ENCODE measurements around the gene ENOX1.

ENOX1 gene

GRCh38 chr13:43664700-43665191 lies 122.0 kb downstream of the ENOX1 start:
- DNase-seq, result no peak

GRCh38 chr13:43663474-43664090 lies 123.2 kb downstream of the ENOX1 start:
- DNase-seq, result no peak

- DNase-seq, result no peak
Measured at GRCh38 chr13:43662976-43663375, 123.8 kb downstream of the ENOX1 start.

- no peak for DNase-seq
Measured at GRCh38 chr13:43661161-43661830, 125.5 kb downstream of the ENOX1 start.

GRCh38 chr13:43657485-43657884 lies 129.3 kb downstream of the ENOX1 start:
- DNase-seq, result no peak

GRCh38 chr13:43653980-43654379 lies 132.8 kb downstream of the ENOX1 start:
- no peak for DNase-seq

- no peak for DNase-seq
Measured at GRCh38 chr13:43653395-43653794, 133.4 kb downstream of the ENOX1 start.

- no peak for DNase-seq
Measured at GRCh38 chr13:43652760-43653159, 134.0 kb downstream of the ENOX1 start.

GRCh38 chr13:43650882-43651281 lies 135.9 kb downstream of the ENOX1 start:
- no peak for DNase-seq

GRCh38 chr13:43648733-43649132 lies 138.0 kb downstream of the ENOX1 start:
- no peak for DNase-seq

GRCh38 chr13:43647471-43647870 lies 139.3 kb downstream of the ENOX1 start:
- no peak for DNase-seq

GRCh38 chr13:43640476-43640875 lies 146.3 kb downstream of the ENOX1 start:
- no peak for DNase-seq

GRCh38 chr13:43631106-43631505 lies 155.7 kb downstream of the ENOX1 start:
- no peak for DNase-seq

- DNase-seq, result no peak
Measured at GRCh38 chr13:43629691-43630480, 156.9 kb downstream of the ENOX1 start.

- DNase-seq, result no peak
Measured at GRCh38 chr13:43626994-43627393, 159.8 kb downstream of the ENOX1 start.

- DNase-seq, result no peak
Measured at GRCh38 chr13:43614063-43614462, 172.7 kb downstream of the ENOX1 start.

- no peak for DNase-seq
Measured at GRCh38 chr13:43611281-43612273, 175.2 kb downstream of the ENOX1 start.

GRCh38 chr13:43608400-43609137 lies 178.2 kb downstream of the ENOX1 start:
- no peak for DNase-seq

- no peak for DNase-seq
Measured at GRCh38 chr13:43597599-43597945, 189.2 kb downstream of the ENOX1 start.

- DNase-seq, result no peak
Measured at GRCh38 chr13:43596924-43597598, 189.7 kb downstream of the ENOX1 start.

GRCh38 chr13:43596006-43596405 lies 190.8 kb downstream of the ENOX1 start:
- no peak for DNase-seq

Measured in activated T-cell treated with anti-CD3 and anti-CD28 coated beads, Interleukin-2, amount 50 U/mL, for 1 hour (primary cell).